ENCODE data around the gene QSOX2. TPM values are rescaled to one million over a fixed set of nuclear protein-coding genes. Genes with fewer than 3 reads are reported as not detected.
"Not testable (repeated sequence)": the region's sequence is repeated elsewhere in the genome, so short reads cannot be mapped to it uniquely, and the experiment has no call there.

The QSOX2 gene
- total RNA-seq, 2 donors from 2014 or later, result 4.3 to 12.2 TPM

GRCh38 chr9:136268318-136268717 is 22.7 kb upstream of the QSOX2 start:
- Histone ChIP-seq H3K9me3 (no peaks in the 10 kb centered on the region), H3K4me3 (no peak overlapping the region), H3K27me3 (replicated peaks; ENCODE audit: insufficient read depth) (no peaks in the 10 kb centered on the region), H3K27ac (no peak overlapping the region), H3K4me1 (replicated peaks) (no peaks in the 10 kb centered on the region), H3K36me3 (no peaks in the 10 kb centered on the region)
- WGBS, result 57% methylated on average over 6 of the region's 6 CpGs
- intact Hi-C loops (cut with DNase I), result no loop called here
- no peak for TF ChIP-seq CTCF (IDR thresholded peaks at IDR 0.05)
- TF ChIP-seq POLR2A (IDR thresholded peaks at IDR 0.05), result no peak
- TF ChIP-seq POLR2AphosphoS5 (IDR thresholded peaks at IDR 0.05), result no peak
- no peak for DNase-seq (ENCODE audit: low spot score)

GRCh38 chr9:136267261-136268111 is 21.9 kb upstream of the QSOX2 start:
- intact Hi-C loops (cut with DNase I), result no loop called here
- Histone ChIP-seq H3K27ac (peak overlapping the region; percentile 25 to 61), H3K36me3 (no peaks in the 10 kb centered on the region), H3K27me3 (replicated peaks; ENCODE audit: insufficient read depth) (no peaks in the 10 kb centered on the region), H3K4me3 (peak overlapping the region; percentile 27 to 30), H3K9me3 (no peaks in the 10 kb centered on the region), H3K4me1 (replicated peaks) (no peaks in the 10 kb centered on the region)
- TF ChIP-seq POLR2AphosphoS5 (IDR thresholded peaks at IDR 0.05) (peak; percentile 33), CTCF (IDR thresholded peaks at IDR 0.05) (peak in 2 of 4 experiments; percentile 11 to 36), POLR2A (IDR thresholded peaks at IDR 0.05) (peak; percentile 45)
- peak; percentile 73 for DNase-seq (ENCODE audit: low spot score)
- 16% methylated on average over 46 of the region's 60 CpGs for WGBS

- H3K27ac ChIP-seq, result peak overlapping the region in 1 of 2 donors; percentile 25
- H3K9me3 ChIP-seq; DNase-seq (ENCODE audit: low spot score); H3K4me1 ChIP-seq (replicated peaks); H3K36me3 ChIP-seq; intact Hi-C loops (cut with DNase I); H3K4me3 ChIP-seq; H3K27me3 ChIP-seq (replicated peaks; ENCODE audit: insufficient read depth): not testable (repeated sequence)
- 92% methylated on average over 18 of the region's 18 CpGs for WGBS
Observed at GRCh38 chr9:136266641-136267040, 21.0 kb upstream of the QSOX2 start.

- Histone ChIP-seq H3K27ac (no peak overlapping the region), H3K4me1 (replicated peaks) (no peaks in the 10 kb centered on the region), H3K27me3 (replicated peaks; ENCODE audit: insufficient read depth) (no peaks in the 10 kb centered on the region), H3K36me3 (no peaks in the 10 kb centered on the region), H3K4me3 (no peak overlapping the region), H3K9me3 (no peaks in the 10 kb centered on the region)
- TF ChIP-seq POLR2A (IDR thresholded peaks at IDR 0.05), result no peak
- TF ChIP-seq POLR2AphosphoS5 (IDR thresholded peaks at IDR 0.05), result no peak
- no peak for TF ChIP-seq CTCF (IDR thresholded peaks at IDR 0.05)
- no peak for DNase-seq (ENCODE audit: low spot score)
- intact Hi-C loops (cut with DNase I), result no loop called here
- 86% methylated on average over 17 of the region's 17 CpGs for WGBS
Observed at GRCh38 chr9:136265561-136266355, 20.1 kb upstream of the QSOX2 start.
